NCI-H774 (cell line): ENCODE results near the gene TMEM43.

ENCODE experiments used
- DNase-seq: peaks from one replicate; lab custom pipeline; 2025; lab: John Stamatoyannopoulos, UW

TMEM43 gene

GRCh38 chr3:14121859-14122258 is 3.0 kb upstream of the TMEM43 start:
- DNase-seq, result no peak

- no peak for DNase-seq
Observed at GRCh38 chr3:14122301-14122700, 2.6 kb upstream of the TMEM43 start.

GRCh38 chr3:14123308-14124222 is 1.3 kb upstream of the TMEM43 start:
- no peak for DNase-seq

- peak; percentile 42 for DNase-seq
Observed at GRCh38 chr3:14124223-14124614, 633 bp upstream of the TMEM43 start.

- DNase-seq, result no peak
Observed at GRCh38 chr3:14125193-14126016, 553 bp downstream of the TMEM43 start.

- DNase-seq, result no peak
Observed at GRCh38 chr3:14126017-14126886, 1.4 kb downstream of the TMEM43 start.

GRCh38 chr3:14126887-14127505 is 2.1 kb downstream of the TMEM43 start:
- no peak for DNase-seq

GRCh38 chr3:14127516-14128161 is 2.8 kb downstream of the TMEM43 start:
- no peak for DNase-seq

GRCh38 chr3:14128724-14129123 is 3.9 kb downstream of the TMEM43 start:
- no peak for DNase-seq

GRCh38 chr3:14129296-14129695 is 4.4 kb downstream of the TMEM43 start:
- DNase-seq, result no peak

GRCh38 chr3:14130230-14130629 is 5.4 kb downstream of the TMEM43 start:
- no peak for DNase-seq

- no peak for DNase-seq
Observed at GRCh38 chr3:14130707-14131106, 5.9 kb downstream of the TMEM43 start.

- DNase-seq, result no peak
Observed at GRCh38 chr3:14131134-14131533, 6.3 kb downstream of the TMEM43 start.

GRCh38 chr3:14132120-14132519 is 7.3 kb downstream of the TMEM43 start:
- DNase-seq, result no peak

- no peak for DNase-seq
Observed at GRCh38 chr3:14132689-14133088, 7.8 kb downstream of the TMEM43 start.

- DNase-seq, result no peak
Observed at GRCh38 chr3:14133188-14133800, 8.4 kb downstream of the TMEM43 start.

- no peak for DNase-seq
Observed at GRCh38 chr3:14133876-14134275, 9.0 kb downstream of the TMEM43 start.

- DNase-seq, result no peak
Observed at GRCh38 chr3:14134291-14134690, 9.4 kb downstream of the TMEM43 start.

- DNase-seq, result no peak
Observed at GRCh38 chr3:14135581-14135980, 10.7 kb downstream of the TMEM43 start.

- DNase-seq, result no peak
Observed at GRCh38 chr3:14137004-14137403, 12.2 kb downstream of the TMEM43 start.

- DNase-seq, result no peak
Observed at GRCh38 chr3:14137445-14137844, 12.6 kb downstream of the TMEM43 start.
